Glutamatergic neuron (in vitro differentiated cells): Measurements from ENCODE around the gene LHB. TPM values are rescaled to one million over a fixed set of nuclear protein-coding genes. Genes with fewer than 3 reads are reported as not detected.

ENCODE experiments used
- DNase-seq: peaks from one replicate; pipeline ENCODE4 v3.0.0; 2022
- H3K27ac Mint-ChIP-seq: one replicate; pipeline ENCODE4 v1.8.0; 2020; ENCODE audit warnings: mild to moderate bottlenecking, mixed read lengths, inconsistent platforms; ENCODE audit not compliant: unreplicated experiment
- H3K27me3 Mint-ChIP-seq: one replicate; pipeline ENCODE4 v1.8.0; 2020; ENCODE audit warnings: mild to moderate bottlenecking, moderate library complexity, mixed read lengths, inconsistent platforms; ENCODE audit not compliant: unreplicated experiment
- H3K36me3 Mint-ChIP-seq: one replicate; pipeline ENCODE4 v1.8.0; 2020; ENCODE audit warnings: mild to moderate bottlenecking, mixed read lengths, inconsistent platforms; ENCODE audit not compliant: unreplicated experiment
- H3K4me1 Mint-ChIP-seq: one replicate; pipeline ENCODE4 v1.8.0; 2020; ENCODE audit warnings: mild to moderate bottlenecking, low read depth, mixed read lengths, inconsistent platforms; ENCODE audit not compliant: unreplicated experiment
- H3K4me3 Mint-ChIP-seq: one replicate; pipeline ENCODE4 v1.8.0; 2020; ENCODE audit warnings: mild to moderate bottlenecking, mixed read lengths, inconsistent platforms; ENCODE audit not compliant: unreplicated experiment
- H3K9me3 Mint-ChIP-seq: one replicate; pipeline ENCODE4 v1.8.0; 2020; ENCODE audit warnings: mild to moderate bottlenecking, moderate library complexity, mixed read lengths, inconsistent platforms; ENCODE audit not compliant: unreplicated experiment
- total RNA-seq: library from RNA; stranded (reverse); fragmentation: NEBNext Ultra II Directional; extraction: Animal tissue kit (Norgen Biotek cat#: 25700); gene quantifications from one replicate; pipeline ENCODE4 v1.2.1, GENCODE V29; 2021; ENCODE audit not compliant: unreplicated experiment
- TF ChIP-seq, protein P1 (sequence below): fragments of 200-600 bp; sonication (generic); IDR thresholded peaks from one replicate; pipeline ENCODE4 v1.5.0; 2021; ENCODE audit not compliant: partially characterized antibody, unreplicated experiment

The LHB gene
- total RNA-seq, 1 donor from 2014 or later, result not detected

DNA sequence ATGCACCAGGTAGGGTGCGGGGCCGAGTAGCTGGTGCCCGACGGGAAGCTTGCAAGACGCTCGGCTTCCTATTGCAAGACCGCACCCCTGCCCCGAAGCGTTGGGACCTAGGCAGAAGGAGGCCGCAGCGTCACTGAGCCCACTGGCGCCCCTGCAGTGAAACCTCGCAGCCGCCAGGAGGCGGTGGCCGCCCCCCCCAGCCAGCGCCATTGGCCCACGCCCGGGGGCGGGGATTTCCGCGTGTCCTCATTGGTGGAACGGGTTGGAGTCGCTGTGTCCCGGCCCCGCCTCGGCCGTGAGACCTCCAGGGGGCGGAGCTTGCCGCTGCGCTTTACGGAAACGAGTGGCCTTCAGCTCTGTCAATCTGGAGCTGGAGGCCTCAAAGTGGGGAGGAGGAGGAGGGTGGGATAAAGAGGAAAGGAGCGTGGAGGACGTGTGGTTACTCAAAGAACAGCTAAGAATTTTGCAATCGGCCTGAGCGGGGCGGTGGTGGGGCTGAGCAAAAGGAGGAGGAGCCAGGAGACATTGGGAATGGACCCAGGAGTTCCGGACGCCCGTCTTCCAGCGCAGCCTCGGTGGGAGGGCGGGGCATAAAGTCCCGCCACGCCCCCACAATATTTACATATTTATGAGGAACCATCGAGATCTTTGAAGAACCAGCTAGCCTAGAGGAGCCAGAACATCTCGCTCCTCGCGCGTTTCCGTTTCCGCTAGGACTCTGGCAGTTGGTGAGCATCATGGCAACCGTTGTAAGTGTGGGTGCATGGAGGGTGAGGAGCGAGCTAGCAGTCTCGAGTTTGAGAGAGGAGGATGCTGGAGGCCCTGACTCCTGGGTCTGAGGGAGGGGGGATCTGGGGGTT is 23.5 kb downstream of the LHB start, which contains the start of the genes GYS1 and RUVBL2:
Gene GYS1, minus strand, starts transcription at position 135 of the 860 bp plus-strand sequence. CDS start 197 bp downstream, outside the sequence.
Gene RUVBL2, plus strand, starts transcription at position 713 of the 860 bp plus-strand sequence. Its CDS starts 25 bp downstream, at position 738.
- Mint-ChIP-seq H3K4me3 (peak within 1 kb of the TSS; percentile 100), H3K27me3 (no peaks in the 10 kb centered on the region), H3K4me1 (peaks cover 24% of the 10 kb centered on the region), H3K36me3 (no peaks in the 10 kb centered on the region), H3K27ac (peak within 1 kb of the TSS; percentile 93), H3K9me3 (peaks cover 8% of the 10 kb centered on the region)
- peak; percentile 100 for DNase-seq
- TF ChIP-seq, protein P1, sequence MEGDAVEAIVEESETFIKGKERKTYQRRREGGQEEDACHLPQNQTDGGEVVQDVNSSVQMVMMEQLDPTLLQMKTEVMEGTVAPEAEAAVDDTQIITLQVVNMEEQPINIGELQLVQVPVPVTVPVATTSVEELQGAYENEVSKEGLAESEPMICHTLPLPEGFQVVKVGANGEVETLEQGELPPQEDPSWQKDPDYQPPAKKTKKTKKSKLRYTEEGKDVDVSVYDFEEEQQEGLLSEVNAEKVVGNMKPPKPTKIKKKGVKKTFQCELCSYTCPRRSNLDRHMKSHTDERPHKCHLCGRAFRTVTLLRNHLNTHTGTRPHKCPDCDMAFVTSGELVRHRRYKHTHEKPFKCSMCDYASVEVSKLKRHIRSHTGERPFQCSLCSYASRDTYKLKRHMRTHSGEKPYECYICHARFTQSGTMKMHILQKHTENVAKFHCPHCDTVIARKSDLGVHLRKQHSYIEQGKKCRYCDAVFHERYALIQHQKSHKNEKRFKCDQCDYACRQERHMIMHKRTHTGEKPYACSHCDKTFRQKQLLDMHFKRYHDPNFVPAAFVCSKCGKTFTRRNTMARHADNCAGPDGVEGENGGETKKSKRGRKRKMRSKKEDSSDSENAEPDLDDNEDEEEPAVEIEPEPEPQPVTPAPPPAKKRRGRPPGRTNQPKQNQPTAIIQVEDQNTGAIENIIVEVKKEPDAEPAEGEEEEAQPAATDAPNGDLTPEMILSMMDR, result peak; percentile 98

DNA sequence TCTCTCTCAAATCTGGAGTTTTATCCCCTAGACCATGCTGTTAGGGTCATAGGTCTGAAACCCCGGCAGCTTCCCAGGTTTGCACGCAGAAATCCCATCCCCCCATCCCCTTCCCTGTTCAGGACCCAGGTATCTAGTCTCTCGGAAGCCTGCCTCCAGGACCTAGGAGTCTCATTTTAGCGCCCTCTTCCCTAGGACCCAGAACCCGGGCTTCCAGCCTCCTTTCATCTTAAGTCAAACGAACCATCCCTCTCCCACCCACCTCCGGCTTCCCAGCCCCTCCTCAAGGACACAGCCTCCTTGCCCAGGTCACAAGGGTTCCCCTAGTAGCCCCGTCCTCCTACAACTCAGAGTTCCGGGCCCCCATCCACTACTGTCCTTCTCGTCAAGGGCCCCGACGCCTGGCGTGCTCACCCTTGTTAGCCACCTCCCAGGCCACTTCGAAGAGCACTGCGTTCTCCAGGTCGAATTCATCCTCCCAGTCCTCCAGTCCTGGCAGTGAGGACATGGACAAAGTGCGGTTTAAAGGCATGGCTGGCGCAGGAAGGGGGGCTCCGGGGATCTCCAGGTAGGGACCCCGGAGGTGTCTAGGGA is 24.2 kb downstream of the LHB start:
- Mint-ChIP-seq H3K27me3 (no peaks in the 10 kb centered on the region), H3K4me1 (peaks cover 23% of the 10 kb centered on the region), H3K4me3 (peak overlapping the region; percentile 100), H3K9me3 (peaks cover 11% of the 10 kb centered on the region), H3K36me3 (no peaks in the 10 kb centered on the region), H3K27ac (peak overlapping the region; percentile 93)
- TF ChIP-seq, protein P1, result no peak
- DNase-seq, result no peak

DNA sequence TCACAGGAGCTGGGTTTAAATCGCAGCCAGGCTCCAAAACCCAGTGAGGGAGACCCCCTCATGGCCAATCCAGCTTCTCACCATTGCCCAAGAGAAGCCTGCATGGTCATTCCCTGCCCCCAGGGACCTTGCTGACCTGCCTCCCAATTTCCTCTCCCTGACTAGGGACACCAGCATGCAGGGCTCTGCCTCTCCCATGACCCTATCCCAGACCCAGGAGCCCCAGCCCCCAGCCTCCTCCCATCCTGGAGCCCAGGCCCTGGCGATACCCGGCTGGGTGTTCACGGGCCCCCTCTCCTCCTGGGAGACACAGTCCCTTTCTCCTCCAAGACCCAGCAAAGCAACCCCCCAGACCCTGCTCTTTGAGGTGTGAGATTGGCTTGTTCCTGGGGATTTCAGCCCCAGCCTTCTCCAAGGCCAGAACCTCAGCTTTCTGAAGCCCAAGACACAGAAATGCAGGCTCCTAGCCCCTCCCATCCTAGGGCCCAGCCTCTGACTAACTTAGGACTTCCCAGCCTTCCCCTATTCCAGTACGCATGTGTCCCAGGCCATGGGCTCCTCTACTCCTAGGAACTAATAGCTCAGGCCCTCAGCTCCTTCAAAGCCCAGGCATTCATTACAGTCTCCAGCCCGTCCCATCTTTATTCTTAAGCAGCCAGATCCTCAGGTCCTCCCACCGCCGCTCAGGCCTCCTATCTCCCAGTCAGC is 24.9 kb downstream of the LHB start:
- no peaks in the 10 kb centered on the region for H3K27me3 Mint-ChIP-seq
- DNase-seq, result no peak
- TF ChIP-seq, protein P1, result no peak
- peaks cover 14% of the 10 kb centered on the region for H3K9me3 Mint-ChIP-seq
- H3K4me1 Mint-ChIP-seq, result peaks cover 21% of the 10 kb centered on the region
- no peaks in the 10 kb centered on the region for H3K36me3 Mint-ChIP-seq
- H3K27ac Mint-ChIP-seq, result peak overlapping the region; percentile 93
- peak overlapping the region; percentile 100 for H3K4me3 Mint-ChIP-seq

DNA sequence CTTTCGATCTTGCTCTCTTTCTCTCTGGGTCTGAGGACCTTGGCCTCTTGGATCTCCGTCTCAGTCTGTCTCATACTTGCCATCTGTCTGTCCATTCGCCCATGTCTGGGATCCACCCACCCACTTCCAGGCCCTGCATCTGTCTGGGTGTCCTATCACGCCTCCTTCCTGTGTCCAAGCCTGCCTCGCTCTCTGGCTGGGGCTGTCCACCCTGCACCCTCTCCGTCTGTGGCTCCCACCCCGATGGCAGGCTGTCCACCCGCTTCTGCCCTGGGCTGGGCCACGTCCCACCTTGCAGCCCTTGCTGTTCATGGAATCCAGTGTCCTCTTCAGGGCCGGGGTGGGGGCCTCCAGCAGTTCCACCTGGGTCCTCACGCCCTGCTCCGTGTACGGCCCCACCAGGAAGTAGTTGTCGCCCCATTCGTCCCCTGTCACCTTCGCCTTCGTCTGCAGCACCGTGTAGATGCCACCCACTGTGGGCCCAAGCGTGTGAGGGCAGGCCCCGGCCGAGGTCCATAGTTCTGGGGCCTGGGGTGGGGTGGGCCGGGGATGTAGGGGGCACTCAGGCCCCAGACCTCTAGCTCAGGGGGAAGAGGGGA is 25.8 kb downstream of the LHB start:
- Mint-ChIP-seq H3K9me3 (peaks cover 14% of the 10 kb centered on the region), H3K27ac (peak overlapping the region; percentile 89), H3K27me3 (no peaks in the 10 kb centered on the region), H3K36me3 (no peaks in the 10 kb centered on the region), H3K4me3 (peak overlapping the region; percentile 100), H3K4me1 (peaks cover 21% of the 10 kb centered on the region)
- TF ChIP-seq, protein P1, result no peak
- no peak for DNase-seq
